ENCODE data around the gene ZNF57.
A peak's percentile ranks its signal among the peaks of the same experiment; 100 is the strongest.

The ZNF57 gene

DNA sequence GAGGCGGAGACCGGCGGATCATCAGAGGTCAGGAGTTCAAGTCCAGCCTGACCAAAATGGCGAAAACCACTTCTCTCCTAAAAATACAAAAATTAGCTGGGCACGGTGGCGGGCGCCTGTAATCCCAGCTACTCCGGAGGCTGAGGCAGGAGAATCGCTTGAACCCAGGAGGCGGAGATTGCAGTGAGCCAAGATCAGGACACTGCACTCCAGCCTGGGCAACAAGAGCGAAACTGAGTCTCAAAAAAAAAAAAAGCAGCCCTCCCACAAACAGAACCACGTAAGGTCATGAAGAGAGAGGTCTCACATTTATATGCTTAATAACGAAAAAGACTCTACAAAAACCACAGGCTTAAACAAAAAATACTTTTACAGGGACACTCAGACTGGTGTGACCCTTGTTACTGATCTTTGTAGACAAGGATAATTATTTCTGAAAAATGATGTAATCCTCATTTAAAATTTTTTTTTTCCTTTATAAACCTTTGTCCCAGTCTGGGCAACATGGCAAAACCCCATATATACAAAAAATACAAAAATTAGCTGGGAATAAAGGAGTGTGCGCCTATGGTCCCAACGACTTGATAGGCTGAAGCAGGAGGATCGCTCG is 45.0 kb downstream of the ZNF57 start (continued):
- TF ChIP-seq ZNF324 (tag by site-specific recombination; IDR thresholded peaks at IDR 0.05) (0 out of 2 replicates have a peak, but pooled peaks have one; percentile 5), ZNF292 (tag by site-specific recombination; IDR thresholded peaks at IDR 0.05; ENCODE audit: borderline replicate concordance, low read depth) (no peak), ZNF239 (tag by site-specific recombination; IDR thresholded peaks at IDR 0.05) (no peak), ZNF623 (tag by site-specific recombination; IDR thresholded peaks at IDR 0.05) (no peak), ZFP69B (tag by site-specific recombination; IDR thresholded peaks at IDR 0.05) (0 out of 2 replicates have a peak, but pooled peaks have one; percentile 22), SCRT1 (tag by site-specific recombination; IDR thresholded peaks at IDR 0.05; ENCODE audit: borderline replicate concordance) (no peak), ZBTB21 (tag by site-specific recombination; IDR thresholded peaks at IDR 0.05) (0 out of 2 replicates have a peak, but pooled peaks have one; percentile 18), ZNF488 (tag by site-specific recombination; IDR thresholded peaks at IDR 0.05) (no peak), ZNF280D (tag by site-specific recombination; IDR thresholded peaks at IDR 0.05) (no peak), ZNF274 (IDR thresholded peaks at IDR 0.05; ENCODE audit: low read length) (no peak), ZNF274 (tag by site-specific recombination; IDR thresholded peaks at IDR 0.05; ENCODE audit: borderline replicate concordance) (no peak), KLF8 (tag by site-specific recombination; IDR thresholded peaks at IDR 0.05) (peak; percentile 1; the same call in 1 of the 2 replicates), ZNF558 (tag by site-specific recombination; IDR thresholded peaks at IDR 0.05) (0 out of 2 replicates have a peak, but pooled peaks have one; percentile 3), ZSCAN4 (tag by site-specific recombination; IDR thresholded peaks at IDR 0.05) (0 out of 2 replicates have a peak, but pooled peaks have one; percentile 3), ZNF2 (tag by site-specific recombination; IDR thresholded peaks at IDR 0.05) (no peak), EGR2 (tag by site-specific recombination; IDR thresholded peaks at IDR 0.05; ENCODE audit: low read depth) (no peak), ZBTB17 (tag by site-specific recombination; IDR thresholded peaks at IDR 0.05) (peak; percentile 67; the same call in 1 of the 2 replicates), ZNF518A (tag by site-specific recombination; conservative IDR thresholded peaks at IDR 0.05; ENCODE audit: low read depth) (no peak), ZFHX2 (tag by site-specific recombination; conservative IDR thresholded peaks at IDR 0.05) (peak; percentile 37; the same call in 1 of the 2 replicates), PRDM6 (tag by site-specific recombination; IDR thresholded peaks at IDR 0.05) (0 out of 2 replicates have a peak, but pooled peaks have one; percentile 23), ZNF335 (tag by site-specific recombination; conservative IDR thresholded peaks at IDR 0.05) (peak; percentile 97)
- TF ChIP-seq, protein P1, sequence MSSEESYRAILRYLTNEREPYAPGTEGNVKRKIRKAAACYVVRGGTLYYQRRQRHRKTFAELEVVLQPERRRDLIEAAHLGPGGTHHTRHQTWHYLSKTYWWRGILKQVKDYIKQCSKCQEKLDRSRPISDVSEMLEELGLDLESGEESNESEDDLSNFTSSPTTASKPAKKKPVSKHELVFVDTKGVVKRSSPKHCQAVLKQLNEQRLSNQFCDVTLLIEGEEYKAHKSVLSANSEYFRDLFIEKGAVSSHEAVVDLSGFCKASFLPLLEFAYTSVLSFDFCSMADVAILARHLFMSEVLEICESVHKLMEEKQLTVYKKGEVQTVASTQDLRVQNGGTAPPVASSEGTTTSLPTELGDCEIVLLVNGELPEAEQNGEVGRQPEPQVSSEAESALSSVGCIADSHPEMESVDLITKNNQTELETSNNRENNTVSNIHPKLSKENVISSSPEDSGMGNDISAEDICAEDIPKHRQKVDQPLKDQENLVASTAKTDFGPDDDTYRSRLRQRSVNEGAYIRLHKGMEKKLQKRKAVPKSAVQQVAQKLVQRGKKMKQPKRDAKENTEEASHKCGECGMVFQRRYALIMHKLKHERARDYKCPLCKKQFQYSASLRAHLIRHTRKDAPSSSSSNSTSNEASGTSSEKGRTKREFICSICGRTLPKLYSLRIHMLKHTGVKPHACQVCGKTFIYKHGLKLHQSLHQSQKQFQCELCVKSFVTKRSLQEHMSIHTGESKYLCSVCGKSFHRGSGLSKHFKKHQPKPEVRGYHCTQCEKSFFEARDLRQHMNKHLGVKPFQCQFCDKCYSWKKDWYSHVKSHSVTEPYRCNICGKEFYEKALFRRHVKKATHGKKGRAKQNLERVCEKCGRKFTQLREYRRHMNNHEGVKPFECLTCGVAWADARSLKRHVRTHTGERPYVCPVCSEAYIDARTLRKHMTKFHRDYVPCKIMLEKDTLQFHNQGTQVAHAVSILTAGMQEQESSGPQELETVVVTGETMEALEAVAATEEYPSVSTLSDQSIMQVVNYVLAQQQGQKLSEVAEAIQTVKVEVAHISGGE (tag by site-specific recombination; conservative IDR thresholded peaks at IDR 0.05; ENCODE audit: low read depth) = no peak
